Hepatocyte (in vitro differentiated cells): ENCODE measurements around the gene GAD2. TPM values are rescaled to one million over a fixed set of nuclear protein-coding genes. Genes with fewer than 3 reads are reported as not detected.

Source experiments
- DNase-seq: peaks from one replicate; pipeline ENCODE4 v3.0.0-alpha.2; 2016; ENCODE audit warnings: low spot score
- H2AFZ ChIP-seq: fragments of 200-600 bp; sonication (generic); 2 replicates; pipeline ENCODE4 v1.6.0; 2016; ENCODE audit warnings: antibody characterized with exemption, mild to moderate bottlenecking
- H3K27ac ChIP-seq: fragments of 200-600 bp; sonication (generic); 2 replicates; pipeline ENCODE4 v1.5.1; 2016; ENCODE audit warnings: mild to moderate bottlenecking
- H3K27me3 ChIP-seq: fragments of 200-600 bp; sonication (generic); 2 replicates; pipeline ENCODE4 v1.6.1; 2016
- H3K36me3 ChIP-seq: fragments of 200-600 bp; sonication (generic); replicated peaks from 2 replicates; pipeline ENCODE4 v1.5.1; 2016; ENCODE audit warnings: low read depth; ENCODE audit not compliant: insufficient read depth
- H3K4me1 ChIP-seq: fragments of 200-600 bp; sonication (generic); 2 replicates; pipeline ENCODE4 v1.5.1; 2016; ENCODE audit warnings: mild to moderate bottlenecking, moderate library complexity; ENCODE audit not compliant: insufficient read depth
- H3K4me2 ChIP-seq: fragments of 200-600 bp; sonication (generic); 2 replicates; pipeline ENCODE4 v1.6.0; 2016
- H3K4me3 ChIP-seq: fragments of 200-600 bp; sonication (generic); 2 replicates; pipeline ENCODE4 v1.5.1; 2016; ENCODE audit warnings: mild to moderate bottlenecking
- H3K79me2 ChIP-seq: fragments of 200-600 bp; sonication (generic); 2 replicates; pipeline ENCODE4 v1.6.0; 2017; ENCODE audit warnings: mild to moderate bottlenecking
- H3K9me2 ChIP-seq: fragments of 200-600 bp; sonication (generic); replicated peaks from 2 replicates; pipeline ENCODE4 v1.6.0; 2017; ENCODE audit warnings: mild to moderate bottlenecking; ENCODE audit not compliant: insufficient read depth
- H3K9me3 ChIP-seq: fragments of 200-600 bp; sonication (generic); 2 replicates; pipeline ENCODE4 v1.5.1; 2016; ENCODE audit warnings: low read depth, mild to moderate bottlenecking
- H4K20me1 ChIP-seq: fragments of 200-600 bp; sonication (generic); 2 replicates; pipeline ENCODE4 v1.6.0; 2016; ENCODE audit warnings: mild to moderate bottlenecking; ENCODE audit not compliant: insufficient read depth, poor library complexity, severe bottlenecking
- EZH2 ChIP-seq: fragments of 200-600 bp; sonication (generic); IDR thresholded peaks from 2 replicates; pipeline ENCODE4 v1.6.1; 2016; ENCODE audit warnings: antibody characterized with exemption, mild to moderate bottlenecking, borderline replicate concordance
- EZH2phosphoT487 ChIP-seq: fragments of 200-600 bp; sonication (generic); IDR thresholded peaks from one replicate; pipeline ENCODE4 v1.6.1; 2018; ENCODE audit warnings: antibody characterized with exemption, mild to moderate bottlenecking, low read depth, moderate library complexity; ENCODE audit not compliant: unreplicated experiment, severe bottlenecking
- WGBS: methylation state at CpG from one replicate; pipeline ENCODE4 v1.1.6; 2016; ENCODE audit warnings: low lambda C conversion rate; ENCODE audit errors: missing lambda C conversion rate; 5-methylcytosine and 5-hydroxymethylcytosine counted together
- polyA plus RNA-seq: library from polyadenylated mRNA; unstranded; fragments of >200 nt; fragmentation: Nextera tagmentation; extraction: Ambion mirVana; gene quantifications from 2 replicates; pipeline ENCODE4 v1.2.1, GENCODE V29; 2016
- total RNA-seq: library from RNA; depleted of rRNA; stranded (reverse); fragments of >200 nt; gene quantifications from 2 replicates; pipeline ENCODE4 v1.2.3, GENCODE V29; 2014
- TF ChIP-seq, protein P1 (sequence below): fragments of 200-600 bp; sonication (generic); IDR thresholded peaks from 2 replicates; pipeline ENCODE4 v1.5.1; 2016; ENCODE audit warnings: antibody characterized with exemption, mild to moderate bottlenecking; ENCODE audit not compliant: poor library complexity

GAD2 gene
- total and polyA plus RNA-seq, 2 experiments from 2014 or later, result 0.33 to 0.53 TPM

DNA sequence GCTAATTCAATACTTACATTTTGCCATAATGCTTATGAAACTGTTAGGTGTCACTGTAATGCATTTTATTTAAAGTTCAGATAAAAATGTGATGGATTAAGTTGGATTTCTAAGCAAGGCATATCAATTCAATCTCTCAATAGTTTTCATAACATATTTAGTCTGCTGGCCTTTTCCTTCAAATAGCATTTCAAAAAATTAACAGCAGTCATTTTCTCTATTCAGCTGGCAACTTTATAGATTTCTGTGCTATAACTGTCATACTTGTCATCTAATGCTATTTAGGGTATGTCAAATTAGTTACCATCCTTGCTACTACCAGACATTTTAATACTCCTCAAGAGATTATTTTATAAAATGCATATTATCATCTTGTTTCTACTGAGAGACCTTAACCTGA lies 4.3 kb downstream of the GAD2 start:
- H3K79me2 ChIP-seq, result no peaks in the 10 kb centered on the region
- H2AFZ ChIP-seq, result no peak overlapping the region
- H3K36me3 ChIP-seq, result no peaks in the 10 kb centered on the region
- no peak overlapping the region for H3K27ac ChIP-seq
- no peaks in the 10 kb centered on the region for H3K9me2 ChIP-seq
- H3K27me3 ChIP-seq, result peaks cover 96% of the 10 kb centered on the region
- DNase-seq, result no peak
- peaks cover 23% of the 10 kb centered on the region for H3K4me1 ChIP-seq
- no peaks in the 10 kb centered on the region for H4K20me1 ChIP-seq
- TF ChIP-seq EZH2, result no peak
- TF ChIP-seq, protein P1, sequence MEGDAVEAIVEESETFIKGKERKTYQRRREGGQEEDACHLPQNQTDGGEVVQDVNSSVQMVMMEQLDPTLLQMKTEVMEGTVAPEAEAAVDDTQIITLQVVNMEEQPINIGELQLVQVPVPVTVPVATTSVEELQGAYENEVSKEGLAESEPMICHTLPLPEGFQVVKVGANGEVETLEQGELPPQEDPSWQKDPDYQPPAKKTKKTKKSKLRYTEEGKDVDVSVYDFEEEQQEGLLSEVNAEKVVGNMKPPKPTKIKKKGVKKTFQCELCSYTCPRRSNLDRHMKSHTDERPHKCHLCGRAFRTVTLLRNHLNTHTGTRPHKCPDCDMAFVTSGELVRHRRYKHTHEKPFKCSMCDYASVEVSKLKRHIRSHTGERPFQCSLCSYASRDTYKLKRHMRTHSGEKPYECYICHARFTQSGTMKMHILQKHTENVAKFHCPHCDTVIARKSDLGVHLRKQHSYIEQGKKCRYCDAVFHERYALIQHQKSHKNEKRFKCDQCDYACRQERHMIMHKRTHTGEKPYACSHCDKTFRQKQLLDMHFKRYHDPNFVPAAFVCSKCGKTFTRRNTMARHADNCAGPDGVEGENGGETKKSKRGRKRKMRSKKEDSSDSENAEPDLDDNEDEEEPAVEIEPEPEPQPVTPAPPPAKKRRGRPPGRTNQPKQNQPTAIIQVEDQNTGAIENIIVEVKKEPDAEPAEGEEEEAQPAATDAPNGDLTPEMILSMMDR, result no peak
- no peak for TF ChIP-seq EZH2phosphoT487
- H3K9me3 ChIP-seq, result no peaks in the 10 kb centered on the region
- no peak overlapping the region for H3K4me3 ChIP-seq
- no peak overlapping the region for H3K4me2 ChIP-seq

DNA sequence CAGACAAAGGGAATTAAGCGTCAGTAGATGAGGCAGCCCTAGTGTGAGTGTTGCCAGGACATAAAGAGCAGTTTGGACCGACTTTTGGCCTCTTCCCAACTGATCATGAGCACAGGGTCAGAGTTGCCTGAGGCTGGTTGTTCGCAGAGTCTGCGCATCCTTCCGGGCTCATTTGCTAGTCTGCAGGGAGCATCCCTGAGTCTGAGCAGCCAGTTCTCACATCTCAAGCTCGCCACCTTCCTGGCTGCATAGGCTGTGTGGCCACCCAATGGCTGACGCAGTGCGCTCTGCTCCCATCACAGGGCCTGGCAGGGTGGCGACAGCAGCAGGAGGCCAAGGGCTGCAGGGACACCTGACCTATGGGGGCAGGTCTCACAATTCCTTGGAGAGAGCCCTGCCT lies 5.0 kb downstream of the GAD2 start:
- WGBS, result 62% methylated on average over 9 of the region's 9 CpGs
- Histone ChIP-seq H3K27me3 (peaks cover 96% of the 10 kb centered on the region), H4K20me1 (no peaks in the 10 kb centered on the region)

GRCh38 chr10:26222563-26222962 lies 6.0 kb downstream of the GAD2 start:
- Histone ChIP-seq H3K27ac (no peak overlapping the region), H3K36me3 (no peaks in the 10 kb centered on the region), H3K9me3 (no peaks in the 10 kb centered on the region), H3K4me2 (no peak overlapping the region), H2AFZ (no peak overlapping the region), H3K4me1 (peaks cover 6% of the 10 kb centered on the region), H3K9me2 (no peaks in the 10 kb centered on the region), H3K79me2 (no peaks in the 10 kb centered on the region), H3K27me3 (peaks cover 96% of the 10 kb centered on the region), H3K4me3 (no peak overlapping the region), H4K20me1 (no peaks in the 10 kb centered on the region)
- DNase-seq, result no peak
- 34% methylated on average over 3 of the region's 3 CpGs for WGBS
- TF ChIP-seq, protein P1, result no peak
- TF ChIP-seq EZH2, result no peak
- TF ChIP-seq EZH2phosphoT487, result no peak

More for the DNA sequence above, 5.0 kb downstream of the GAD2 start:
- Histone ChIP-seq H3K27ac (no peak overlapping the region), H3K9me2 (no peaks in the 10 kb centered on the region), H3K79me2 (no peaks in the 10 kb centered on the region), H3K4me1 (peaks cover 16% of the 10 kb centered on the region), H3K9me3 (no peaks in the 10 kb centered on the region), H3K4me3 (no peak overlapping the region), H2AFZ (no peak overlapping the region), H3K4me2 (no peak overlapping the region), H3K36me3 (no peaks in the 10 kb centered on the region)
- TF ChIP-seq EZH2 (no peak), EZH2phosphoT487 (no peak)
- TF ChIP-seq, protein P1, result no peak
- DNase-seq, result no peak

DNA sequence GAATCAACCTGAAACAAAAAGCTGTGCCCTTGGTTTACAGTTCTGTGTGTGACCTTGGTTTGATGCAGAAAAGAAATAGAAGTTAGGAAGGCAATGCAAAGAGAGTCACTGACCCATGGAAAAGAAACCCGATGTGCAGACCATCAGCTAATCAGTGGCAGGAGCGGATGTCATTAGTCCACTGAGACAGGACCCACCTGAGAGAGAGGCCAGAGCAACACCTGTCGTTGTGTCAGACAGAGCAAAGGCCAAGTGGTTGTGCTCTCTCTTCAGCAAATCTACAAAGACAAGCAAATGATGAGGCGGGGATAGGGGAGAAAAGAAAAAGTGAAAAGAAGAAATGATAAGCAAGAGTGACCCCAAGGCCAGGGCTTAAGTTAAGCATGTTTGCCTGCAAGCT lies 8.7 kb downstream of the GAD2 start:
- no peaks in the 10 kb centered on the region for H3K36me3 ChIP-seq
- no peaks in the 10 kb centered on the region for H4K20me1 ChIP-seq
- no peak for DNase-seq
- H3K4me3 ChIP-seq, result no peak overlapping the region
- H2AFZ ChIP-seq, result no peak overlapping the region
- TF ChIP-seq EZH2phosphoT487 (no peak), EZH2 (no peak)
- TF ChIP-seq, protein P1, result no peak
- no peak overlapping the region for H3K27ac ChIP-seq
- WGBS, result 80% methylated on average over 4 of the region's 4 CpGs
- no peaks in the 10 kb centered on the region for H3K9me3 ChIP-seq
- H3K79me2 ChIP-seq, result no peaks in the 10 kb centered on the region
- no peaks in the 10 kb centered on the region for H3K9me2 ChIP-seq
- H3K27me3 ChIP-seq, result peaks cover 70% of the 10 kb centered on the region
- H3K4me1 ChIP-seq, result no peaks in the 10 kb centered on the region
- no peak overlapping the region for H3K4me2 ChIP-seq
